ENCODE data around the gene TGM6.

TGM6 gene

DNA sequence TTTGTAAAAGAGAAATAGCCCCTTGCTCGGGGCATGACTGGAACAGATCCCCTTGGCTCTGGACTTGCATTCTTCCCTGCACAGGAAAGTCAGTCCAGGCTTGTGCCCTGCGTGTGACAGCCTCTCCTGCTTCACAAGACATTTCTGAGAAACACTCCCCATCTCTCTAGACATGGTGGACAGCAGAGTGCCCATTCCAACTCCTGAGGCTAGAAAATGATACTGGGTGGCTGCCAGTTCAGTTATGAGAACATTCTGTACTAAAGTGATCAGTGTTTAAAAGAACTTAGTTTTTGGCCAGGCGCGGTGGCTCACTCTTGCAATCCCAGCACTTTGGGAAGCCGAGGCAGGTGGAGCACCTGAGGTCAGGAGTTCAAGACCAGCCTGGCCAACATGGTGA lies 43.6 kb upstream of the TGM6 start:
- no peak for TF ChIP-seq CTCF (IDR thresholded peaks at IDR 0.05)

DNA sequence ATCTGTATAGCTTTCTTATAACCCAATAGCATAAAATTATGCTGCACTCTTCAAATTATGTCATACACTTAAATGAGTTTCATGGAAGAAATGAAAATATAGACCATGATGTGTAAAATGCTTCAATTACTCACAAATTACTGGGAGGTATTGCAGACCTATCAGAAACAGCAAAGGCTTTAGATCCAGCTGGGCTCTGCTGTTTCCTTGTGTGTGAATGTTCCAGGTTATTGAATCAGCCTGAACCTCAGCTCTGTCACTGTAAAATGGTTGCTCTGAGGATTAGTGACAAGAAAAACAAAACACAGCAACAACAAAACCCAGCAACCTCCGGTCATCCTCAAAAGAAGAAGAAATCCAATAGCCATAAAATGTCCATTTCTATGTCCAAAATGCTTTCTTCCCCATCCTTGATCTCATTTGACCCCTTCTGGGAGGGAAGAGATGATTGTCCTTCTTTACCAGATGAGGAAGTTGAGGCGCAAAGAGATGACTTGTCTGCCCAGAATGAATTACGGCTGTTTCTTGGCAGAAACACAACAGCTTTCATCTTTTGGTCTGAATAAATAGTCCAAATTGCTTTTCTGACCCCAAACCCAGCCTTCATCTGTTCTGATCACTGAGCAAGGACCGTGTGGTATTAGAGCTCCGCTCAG lies 42.2 kb upstream of the TGM6 start:
- TF ChIP-seq CTCF (IDR thresholded peaks at IDR 0.05): no peak

DNA sequence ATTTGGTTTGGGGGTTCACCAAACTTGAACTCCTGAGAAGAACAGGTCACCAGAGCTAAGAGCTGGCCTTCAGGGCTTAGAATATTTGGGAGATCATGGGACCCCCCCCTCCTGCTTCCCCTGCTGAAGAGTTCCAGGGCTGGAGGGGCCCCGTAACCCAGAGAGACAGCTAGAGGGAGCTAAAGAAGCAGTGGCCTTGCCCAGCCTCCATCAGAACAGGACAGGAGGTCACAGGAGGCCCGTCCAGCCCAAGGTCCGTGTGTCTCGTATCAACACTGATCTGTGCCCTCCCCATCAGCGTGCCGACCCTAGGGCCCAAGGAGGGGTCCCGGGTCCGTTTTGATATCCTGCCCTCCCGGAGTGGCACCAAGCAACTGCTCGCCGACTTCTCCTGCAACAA lies 40.6 kb upstream of the TGM6 start:
- no peak for TF ChIP-seq CTCF (IDR thresholded peaks at IDR 0.05)

- TF ChIP-seq CTCF (IDR thresholded peaks at IDR 0.05): no peak
Measured at GRCh38 chr20:2340823-2341222, 39.9 kb upstream of the TGM6 start.

DNA sequence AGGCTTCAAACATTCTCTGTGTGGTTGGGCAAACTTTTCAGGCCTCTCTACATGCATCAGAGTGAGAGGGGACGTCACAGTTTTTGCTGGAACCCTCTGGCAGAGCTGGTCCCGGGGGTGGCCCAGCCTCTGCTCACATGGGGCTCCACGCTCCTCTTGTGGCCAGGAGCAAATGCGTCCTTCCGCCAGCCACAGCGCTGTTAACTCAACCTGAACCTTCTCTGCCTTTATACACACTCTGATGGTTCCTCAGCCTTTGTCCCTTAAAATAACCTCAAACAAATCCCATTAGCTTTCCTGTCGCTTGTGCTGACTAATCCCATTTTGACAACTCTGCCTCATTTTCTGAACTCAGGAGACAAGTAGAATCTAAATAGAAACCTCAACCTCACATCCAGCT lies 39.4 kb upstream of the TGM6 start:
- TF ChIP-seq CTCF (IDR thresholded peaks at IDR 0.05): no peak

DNA sequence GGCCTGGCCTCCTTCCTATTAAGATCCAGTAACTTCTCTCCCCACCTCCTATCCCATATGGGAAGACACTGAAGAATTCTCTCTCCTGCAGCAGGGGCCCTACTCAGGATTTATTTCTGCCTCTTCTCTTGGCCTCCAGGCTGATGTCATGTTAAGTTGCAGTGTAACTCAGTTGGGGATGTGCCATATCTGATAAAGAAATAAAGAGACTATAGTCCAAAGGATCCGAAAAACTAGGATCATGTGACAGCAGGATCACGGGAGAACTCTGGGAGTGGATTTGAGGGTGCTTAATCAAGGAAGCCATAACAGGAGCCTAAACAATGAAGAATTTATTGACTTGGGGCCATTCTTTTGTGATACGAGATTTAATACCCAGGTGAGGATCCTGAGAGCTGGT lies 38.5 kb upstream of the TGM6 start:
- no peak for TF ChIP-seq CTCF (IDR thresholded peaks at IDR 0.05)

- TF ChIP-seq CTCF (IDR thresholded peaks at IDR 0.05): no peak
Measured at GRCh38 chr20:2346188-2346587, 34.5 kb upstream of the TGM6 start.

DNA sequence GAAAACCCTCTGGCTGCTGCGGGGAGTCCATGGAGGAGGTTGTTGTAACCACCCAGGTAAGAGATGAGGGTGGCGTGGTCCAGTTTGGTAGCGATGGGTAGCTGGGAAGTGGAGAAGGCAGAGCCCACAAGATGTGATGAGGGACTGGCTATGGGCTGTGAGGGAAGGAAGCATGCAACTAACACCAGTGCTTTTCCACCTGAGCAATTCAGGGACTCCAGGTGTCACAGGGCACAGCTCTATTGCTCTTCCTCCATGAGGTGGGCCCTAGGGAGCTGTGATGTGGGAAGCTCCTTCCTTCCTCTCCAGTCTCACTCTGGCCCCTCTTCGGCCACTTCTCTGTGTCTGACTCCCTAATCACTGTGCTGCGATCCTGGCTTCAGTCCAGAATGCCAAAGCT lies 32.4 kb upstream of the TGM6 start:
- no peak for TF ChIP-seq CTCF (IDR thresholded peaks at IDR 0.05)

Measured in LNCAP (cell line).